A549 (cell line): ENCODE measurements around the gene HIVEP3. TPM values are rescaled to one million over a fixed set of nuclear protein-coding genes. Genes with fewer than 3 reads are reported as not detected.

Source experiments
- ATAC-seq, 2 experiments: fragments of 200-7000 bp in 1 of 2; fragments of >200 bp in 1 of 2; cut with Nextera tagmentation in 1 of 2; cut with Tn5 transposase in 1 of 2; 3 replicates each; pipeline versions ENCODE4 v1.8.0 to v1.9.1; 2018 to 2020; ENCODE audit warnings: mild to moderate bottlenecking in 1 of 2, moderate library complexity in 1 of 2
- CTCF ChIA-PET: fragments of 300-600 bp; sonication (Branson Sonifier 250); formaldehyde crosslinking; extraction: SDS; loops from one replicate; lab custom pipeline; 2021; ENCODE audit warnings: antibody characterized with exemption, inconsistent platforms; lab: Yijun Ruan, JAX
- POLR2A ChIA-PET: fragments of 350-600 bp; formaldehyde crosslinking; extraction: SDS; loops from one replicate; lab custom pipeline; 2021; ENCODE audit warnings: antibody characterized with exemption, inconsistent platforms; lab: Yijun Ruan, JAX
- DNase-seq, 2 experiments: peaks; one replicate each; pipeline versions ENCODE4 v3.0.0 to v3.0.0-alpha.2; 2011 to 2016; ENCODE audit warnings: low read depth in 1 of 2, low spot score in 1 of 2
- FAIRE-seq: peaks from 2 replicates; lab custom pipeline; 2011; peaks lifted over from hg19 to GRCh38; lab: Jason Lieb, UNC
- H3K27ac ChIP-seq, 2 experiments: fragments of >200 bp; sonication (Bioruptor Twin); formaldehyde crosslinking; 3 replicates each; pipeline ENCODE4 v1.5.1; 2016 to 2017
- H3K4me1 ChIP-seq: fragments of >200 bp; sonication (Bioruptor Twin); formaldehyde crosslinking; 3 replicates; pipeline ENCODE4 v1.6.1; 2016
- H3K4me2 ChIP-seq: fragments of >200 bp; sonication (Bioruptor Twin); formaldehyde crosslinking; 3 replicates; pipeline ENCODE4 v1.6.1; 2016
- H3K4me3 ChIP-seq: fragments of >200 bp; sonication (Bioruptor Twin); formaldehyde crosslinking; 3 replicates; pipeline ENCODE4 v1.5.1; 2016
- H3K9me3 ChIP-seq: fragments of >200 bp; sonication (Bioruptor Twin); formaldehyde crosslinking; 3 replicates; pipeline ENCODE4 v1.6.1; 2016
- ATOH8 ChIP-seq: fragments of 250-450 bp; sonication (Bioruptor Pico); IDR thresholded peaks from 2 replicates; pipeline ENCODE4 v1.5.0; 2020; ENCODE audit warnings: low read depth, mild to moderate bottlenecking, moderate library complexity
- CBX8 ChIP-seq: fragments of 200-600 bp; sonication (generic); IDR thresholded peaks from 2 replicates; pipeline ENCODE4 v1.6.1; 2016
- ELK1 ChIP-seq: fragments of 150-350 bp; IDR thresholded peaks from 2 replicates; pipeline ENCODE4 v1.6.1; 2014; ENCODE audit warnings: low read depth, mild to moderate bottlenecking, low read length
- HMGXB4 ChIP-seq: fragments of 250-450 bp; sonication (Bioruptor Pico); IDR thresholded peaks from 2 replicates; pipeline ENCODE4 v1.5.0; 2021; ENCODE audit warnings: mild to moderate bottlenecking, moderate library complexity, borderline replicate concordance
- JUNB ChIP-seq: fragments of >200 bp; sonication (Bioruptor Twin); formaldehyde crosslinking; IDR thresholded peaks from 2 replicates; pipeline ENCODE4 v1.6.1; 2016
- KDM5A ChIP-seq: fragments of 200-600 bp; sonication (generic); IDR thresholded peaks from 2 replicates; pipeline ENCODE4 v1.6.1; 2016; ENCODE audit warnings: antibody characterized with exemption, mild to moderate bottlenecking
- NFE2L2 ChIP-seq: fragments of 150-350 bp; conservative IDR thresholded peaks from 2 replicates; pipeline ENCODE4 v1.6.1; 2014; ENCODE audit warnings: low read length
- POLR2AphosphoS2 ChIP-seq: conservative IDR thresholded peaks from 2 replicates; pipeline ENCODE4 v1.6.1; 2012; ENCODE audit warnings: low read length, improper control_type of control experiment, inconsistent platforms
- RAD21 ChIP-seq, 2 experiments: fragments of >200 bp in 1 of 2; sonication (Bioruptor Twin) in 1 of 2; formaldehyde crosslinking in 1 of 2; IDR thresholded peaks in 1 of 2; conservative IDR thresholded peaks in 1 of 2; 2 replicates in 1 of 2; 3 replicates in 1 of 2; pipeline ENCODE4 v1.6.1; 2012 to 2018; ENCODE audit warnings: inconsistent platforms in 1 of 2
- REST ChIP-seq: fragments of 200-600 bp; sonication (generic); IDR thresholded peaks from 2 replicates; pipeline ENCODE4 v1.6.1; 2016; ENCODE audit warnings: antibody characterized with exemption, mild to moderate bottlenecking, moderate library complexity
- RFX5 ChIP-seq: fragments of 450-650 bp; IDR thresholded peaks from 2 replicates; pipeline ENCODE4 v1.7.1; 2014; ENCODE audit warnings: antibody characterized with exemption, mild to moderate bottlenecking, moderate library complexity
- RNF2 ChIP-seq: fragments of 200-600 bp; sonication (generic); IDR thresholded peaks from 2 replicates; pipeline ENCODE4 v1.6.1; 2016; ENCODE audit warnings: low read depth, mild to moderate bottlenecking, antibody characterized with exemption, moderate library complexity, borderline replicate concordance
- ZFP36 ChIP-seq: fragments of 450-650 bp; IDR thresholded peaks from 2 replicates; pipeline ENCODE4 v1.6.1; 2014; ENCODE audit warnings: borderline replicate concordance; ENCODE audit not compliant: partially characterized antibody
- WGBS: methylation state at CpG from one replicate; pipeline ENCODE4 v1.1.6; 2017; ENCODE audit errors: missing lambda C conversion rate; 5-methylcytosine and 5-hydroxymethylcytosine counted together
- polyA plus RNA-seq, 4 experiments: library from polyadenylated mRNA; depleted of rRNA in 3 of 4; stranded (reverse); fragments of >200 nt; fragmentation: RNase III in 1 of 4; extraction: RNeasy Plus Mini Kit Qiagen cat#74134 plus additional on column Dnase treatment in 1 of 4; gene quantifications; 2 replicates in 3 of 4; 3 replicates in 1 of 4; pipeline ENCODE4 v1.2.3, GENCODE V29; 2011 to 2017

The HIVEP3 gene
- polyA plus RNA-seq, 2 of the 4 experiments (the other 2 are of a cell fraction) = 1.5 to 2.0 TPM

- 64% methylated on average over 3 of the region's 3 CpGs for WGBS
- H3K27ac ChIP-seq = no peak overlapping the region
- no peak overlapping the region for H3K4me2 ChIP-seq
- DNase-seq (no peak), FAIRE-seq (no peak), ATAC-seq (no peak)
- CTCF ChIA-PET = no interaction called here
- H3K9me3 ChIP-seq = no peaks in the 10 kb centered on the region
- H3K4me3 ChIP-seq = no peak overlapping the region
- TF ChIP-seq CBX8 = no peak
- TF ChIP-seq RNF2 = no peak
- 0 out of 3 replicates have a peak, but pooled peaks cover 6% of the 10 kb centered on the region for H3K4me1 ChIP-seq
- POLR2A ChIA-PET = no interaction called here
Measured at GRCh38 chr1:41629141-41629540, 289.6 kb downstream of the HIVEP3 start.

- Histone ChIP-seq H3K4me3 (no peak overlapping the region), H3K4me1 (0 out of 3 replicates have a peak, but pooled peaks cover 9% of the 10 kb centered on the region), H3K9me3 (no peaks in the 10 kb centered on the region)
- FAIRE-seq (no peak), ATAC-seq (no peak), DNase-seq (no peak)
- 50% methylated on average over 4 of the region's 5 CpGs for WGBS
- POLR2A ChIA-PET = no interaction called here
- no peak for TF ChIP-seq ATOH8 (CRISPR knock-in tag)
- no peak for TF ChIP-seq NFE2L2
- no peak for TF ChIP-seq JUNB
- TF ChIP-seq ELK1 = no peak
- TF ChIP-seq REST = no peak
- no peak for TF ChIP-seq KDM5A
- no peak for TF ChIP-seq ZFP36
- no peak for TF ChIP-seq POLR2AphosphoS2
- TF ChIP-seq RFX5 = no peak
- no peak for TF ChIP-seq HMGXB4
- no peak for TF ChIP-seq RAD21 (conservative IDR thresholded peaks at IDR 0.05 in 1 of 2, IDR thresholded peaks at IDR 0.05 in 1 of 2)
- TF ChIP-seq, all 56 proteins: peak for 0
- Histone ChIP-seq H3K4me2 (no peak overlapping the region), H3K27ac (no peak overlapping the region)
- CTCF ChIA-PET = no interaction called here
Measured at GRCh38 chr1:41627491-41628280, 291.0 kb downstream of the HIVEP3 start.
